ENCODE results near the gene DDC.
"Not testable (repeated sequence)": the region's sequence is repeated elsewhere in the genome, so short reads cannot be mapped to it uniquely, and the experiment has no call there.

DDC gene

GRCh38 chr7:50554431-50555322, 10.5 kb downstream of the DDC start:
- DNase-seq, result no peak

GRCh38 chr7:50553973-50554372, 11.2 kb downstream of the DDC start:
- no peak for DNase-seq

GRCh38 chr7:50552921-50553320, 12.3 kb downstream of the DDC start:
- no peak for DNase-seq

DNA sequence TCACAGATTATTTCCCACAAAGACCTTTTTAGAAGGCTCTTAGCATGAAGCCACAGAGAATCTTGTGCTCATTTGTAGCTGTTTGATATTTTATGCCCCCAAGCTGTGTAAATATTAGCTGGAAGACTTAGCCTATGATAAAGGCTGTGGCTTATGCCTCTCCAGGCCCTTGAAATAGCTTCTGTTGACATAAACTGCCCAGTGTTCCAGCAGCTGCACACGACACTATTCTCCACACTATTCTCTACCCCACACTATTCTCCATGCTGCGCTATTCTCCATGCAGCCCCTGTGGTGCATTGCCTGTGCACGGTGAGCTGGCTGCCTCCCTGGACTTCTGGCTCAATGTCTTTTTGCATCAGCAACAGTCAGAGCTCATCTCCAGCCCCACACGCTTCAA, 13.1 kb downstream of the DDC start:
- DNase-seq, result peak; percentile 88

- DNase-seq, result not testable (repeated sequence)
These were observed 19.6 kb downstream of the DDC start for GRCh38 chr7:50545613-50546012.

GRCh38 chr7:50544992-50545391, 20.2 kb downstream of the DDC start:
- DNase-seq, result no peak

- no peak for DNase-seq
These were observed 21.3 kb downstream of the DDC start for GRCh38 chr7:50543776-50544442.

GRCh38 chr7:50542132-50542531, 23.1 kb downstream of the DDC start:
- DNase-seq, result no peak

DNA sequence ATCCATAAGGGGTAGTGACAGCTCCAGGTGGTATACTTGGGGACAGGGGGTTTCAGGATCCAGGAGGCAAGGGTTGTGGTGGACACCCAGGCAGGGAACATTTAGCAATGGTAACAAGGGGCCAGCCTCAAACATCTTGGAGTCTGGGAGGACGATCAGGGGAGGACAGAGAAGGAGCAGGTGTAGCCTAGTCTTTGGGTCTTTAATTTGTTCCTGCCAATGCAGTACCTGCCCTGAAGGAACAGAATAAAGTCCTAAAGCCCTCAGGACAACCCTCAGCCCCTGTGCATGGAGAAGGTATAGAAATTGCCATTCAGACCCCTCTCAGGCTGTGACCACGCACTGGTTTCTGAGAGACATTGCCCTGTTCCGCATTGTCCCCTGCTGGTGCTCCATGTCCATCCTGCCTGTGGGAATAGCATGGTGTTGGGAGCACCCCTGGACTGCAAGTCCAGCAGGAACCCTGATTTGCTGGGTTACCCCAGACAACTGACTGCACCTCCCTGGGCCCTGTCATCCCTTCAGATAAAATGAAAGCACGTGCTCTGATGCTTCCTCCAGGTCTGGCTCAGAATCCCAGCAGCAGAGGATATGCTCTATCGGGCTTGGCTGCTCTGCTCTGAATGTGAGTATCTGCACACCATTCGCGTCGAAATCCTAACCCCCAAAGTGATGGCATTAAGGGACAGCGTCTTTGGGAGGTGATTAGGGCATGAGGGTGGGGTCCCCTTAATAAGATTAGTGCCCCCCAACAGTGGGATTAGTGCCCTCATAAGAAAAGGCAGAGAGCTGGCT, 24.2 kb downstream of the DDC start:
- DNase-seq, result no peak

DNA sequence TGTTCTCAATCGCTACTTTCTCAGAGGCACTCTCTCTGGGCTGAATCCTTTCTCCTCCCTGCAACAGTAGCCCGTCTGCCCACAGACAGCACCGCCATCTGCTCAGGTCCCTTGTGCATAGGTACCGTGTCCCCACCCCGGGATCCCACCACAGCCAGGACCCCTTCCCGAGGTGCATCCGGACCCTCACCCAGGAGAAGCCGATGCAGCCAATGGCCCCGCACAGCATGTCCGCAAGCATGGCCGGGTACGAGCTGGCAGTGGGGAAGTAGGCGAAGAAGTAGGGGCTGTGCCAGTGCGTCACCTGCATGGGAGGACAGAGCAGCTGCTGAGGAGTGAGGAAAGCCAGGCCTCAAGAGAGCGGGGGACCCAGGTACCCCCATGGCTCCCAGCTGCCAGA, 25.5 kb downstream of the DDC start:
- DNase-seq, result no peak

DNA sequence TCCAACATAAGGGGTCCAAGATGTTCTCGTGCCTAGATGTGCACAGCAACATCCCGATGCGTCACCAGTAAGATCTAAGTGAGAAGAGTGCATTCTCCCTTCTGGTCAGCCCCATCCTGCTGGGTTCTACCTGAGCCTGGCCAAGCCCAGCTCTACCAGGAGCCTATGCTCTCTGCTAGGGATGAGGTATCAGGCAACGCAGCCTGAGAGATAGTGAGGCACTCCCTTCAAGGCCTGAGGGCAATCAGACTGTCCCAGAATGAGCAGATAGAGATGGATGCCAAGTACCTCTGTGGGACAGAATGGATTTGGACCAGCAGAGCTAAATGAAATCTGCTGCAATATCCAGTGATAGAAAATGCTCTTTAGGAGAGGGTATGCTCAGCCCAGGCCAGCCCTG, 26.7 kb downstream of the DDC start:
- no peak for DNase-seq

GRCh38 chr7:50537417-50537816, 27.8 kb downstream of the DDC start:
- no peak for DNase-seq

DNA sequence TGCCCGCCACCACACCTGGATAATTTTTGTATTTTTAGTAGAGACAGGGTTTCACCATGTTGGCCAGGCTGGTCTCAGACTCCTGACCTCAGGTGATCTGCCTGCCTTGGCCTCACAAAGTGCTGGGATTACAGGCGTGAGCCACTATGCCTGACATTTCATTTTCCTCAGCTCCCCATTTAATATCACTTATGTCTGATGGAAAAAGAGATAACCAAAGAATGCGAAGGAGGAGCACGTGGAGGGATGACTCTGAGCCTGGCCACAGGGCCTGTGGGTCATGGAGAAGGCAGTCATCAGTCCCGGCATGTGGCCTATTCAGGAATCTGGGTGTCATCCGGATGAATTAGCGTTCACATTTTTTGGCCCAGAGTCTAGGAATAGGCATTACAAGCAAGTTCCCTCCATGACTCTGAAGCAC, 29.9 kb downstream of the DDC start:
- DNase-seq, result not testable (repeated sequence)

- DNase-seq, result no peak
These were observed 30.4 kb downstream of the DDC start for GRCh38 chr7:50534690-50535290.

- no peak for DNase-seq
These were observed 31.3 kb downstream of the DDC start for GRCh38 chr7:50533866-50534265.

DNA sequence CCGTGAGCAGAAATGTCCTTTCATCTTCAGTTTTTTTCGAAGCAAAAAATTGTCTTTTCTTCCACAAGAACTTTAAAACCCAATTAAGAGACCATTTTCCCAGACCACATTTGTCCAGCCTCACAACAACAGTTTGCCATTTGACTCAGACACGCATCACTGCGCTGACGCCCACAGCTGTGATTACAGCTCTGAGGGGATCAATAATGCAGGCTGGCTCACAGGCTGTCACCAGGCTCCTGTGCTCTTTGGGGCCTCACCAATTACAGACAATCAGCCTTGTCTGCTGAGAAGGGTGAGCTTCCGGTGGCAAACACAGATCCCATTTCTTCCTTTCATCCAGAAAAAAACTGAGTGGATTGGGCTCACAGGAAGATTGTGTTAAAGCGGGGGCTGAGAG, 33.3 kb downstream of the DDC start:
- DNase-seq, result peak; percentile 74

DNA sequence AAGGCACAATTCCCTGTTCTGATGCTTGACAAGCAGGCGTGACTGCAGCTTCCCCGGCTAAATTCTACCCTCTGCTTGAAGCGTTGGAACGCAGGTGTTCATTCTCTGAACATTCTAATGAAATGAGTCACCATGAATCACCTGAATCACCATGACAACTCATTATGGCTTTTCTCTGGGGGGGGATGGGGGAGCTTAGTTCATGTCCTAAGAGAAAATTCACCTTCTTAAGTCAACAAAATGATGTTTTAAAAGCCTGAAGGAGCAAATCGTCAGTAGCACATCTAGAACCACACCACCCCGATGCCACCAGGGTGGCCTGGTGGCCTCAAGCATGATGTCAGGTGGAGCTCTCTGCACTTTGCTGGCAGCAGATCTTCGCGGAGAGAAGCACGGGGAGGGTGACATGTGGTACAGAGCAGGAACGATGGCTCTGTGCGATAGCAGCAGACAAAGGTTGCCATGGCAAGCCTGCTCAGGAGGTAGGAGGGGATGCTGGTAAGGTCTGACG, 33.7 kb downstream of the DDC start:
- peak; percentile 41 for DNase-seq

DNA sequence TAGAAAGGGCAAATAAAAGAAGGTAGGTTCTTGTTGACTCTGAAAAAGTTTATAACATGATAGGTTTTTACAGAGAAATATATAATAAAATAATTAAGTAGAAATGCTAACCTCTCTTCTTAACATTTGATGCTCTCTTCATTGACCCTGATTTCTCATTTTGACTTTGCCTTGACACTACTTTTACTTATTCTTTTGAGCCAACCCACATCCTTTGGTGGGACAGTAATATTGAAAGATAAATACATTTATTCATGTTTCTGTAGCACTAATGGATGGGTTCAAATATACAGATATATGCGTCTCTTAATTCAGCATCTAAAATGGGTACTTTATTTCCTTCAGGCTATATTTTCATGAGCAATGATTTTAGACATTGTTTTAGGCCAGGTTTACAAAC, 34.4 kb downstream of the DDC start:
- DNase-seq, result no peak

DNA sequence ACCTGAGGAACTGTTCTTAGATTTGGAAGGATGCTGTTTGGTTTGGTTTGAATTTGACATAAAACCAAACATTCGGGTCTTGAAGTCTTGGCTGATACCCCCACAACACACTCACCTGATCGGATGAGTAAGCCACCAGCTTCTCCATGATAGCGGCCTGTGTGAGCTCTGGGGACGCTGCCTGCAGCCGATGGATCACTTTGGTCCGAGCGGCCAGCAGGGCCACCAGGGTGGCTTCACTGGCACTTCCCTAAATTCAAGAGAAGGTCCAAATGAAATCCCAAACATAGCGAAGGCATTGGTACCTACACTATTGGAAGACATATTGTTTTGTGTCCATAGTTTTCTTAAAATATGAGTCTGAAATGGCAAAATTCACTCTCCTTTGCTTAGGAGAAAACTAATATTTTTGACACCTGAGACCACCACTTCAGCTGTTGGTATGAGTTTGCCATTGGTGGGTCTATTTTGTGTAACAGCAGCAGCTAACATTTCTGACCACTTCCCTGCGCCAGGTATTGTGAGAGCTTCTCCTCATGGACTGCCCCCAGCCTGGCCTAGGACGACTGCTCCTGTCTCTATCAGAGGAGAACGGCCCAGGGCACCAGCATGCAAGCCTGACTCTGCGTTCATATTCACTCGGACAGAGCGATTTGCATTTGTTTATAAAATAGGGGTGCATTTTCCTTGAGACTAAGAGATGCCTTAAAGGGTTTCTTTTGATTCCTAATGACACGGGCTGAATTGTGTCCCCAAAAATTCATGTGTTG, 35.9 kb downstream of the DDC start:
- no peak for DNase-seq

DNA sequence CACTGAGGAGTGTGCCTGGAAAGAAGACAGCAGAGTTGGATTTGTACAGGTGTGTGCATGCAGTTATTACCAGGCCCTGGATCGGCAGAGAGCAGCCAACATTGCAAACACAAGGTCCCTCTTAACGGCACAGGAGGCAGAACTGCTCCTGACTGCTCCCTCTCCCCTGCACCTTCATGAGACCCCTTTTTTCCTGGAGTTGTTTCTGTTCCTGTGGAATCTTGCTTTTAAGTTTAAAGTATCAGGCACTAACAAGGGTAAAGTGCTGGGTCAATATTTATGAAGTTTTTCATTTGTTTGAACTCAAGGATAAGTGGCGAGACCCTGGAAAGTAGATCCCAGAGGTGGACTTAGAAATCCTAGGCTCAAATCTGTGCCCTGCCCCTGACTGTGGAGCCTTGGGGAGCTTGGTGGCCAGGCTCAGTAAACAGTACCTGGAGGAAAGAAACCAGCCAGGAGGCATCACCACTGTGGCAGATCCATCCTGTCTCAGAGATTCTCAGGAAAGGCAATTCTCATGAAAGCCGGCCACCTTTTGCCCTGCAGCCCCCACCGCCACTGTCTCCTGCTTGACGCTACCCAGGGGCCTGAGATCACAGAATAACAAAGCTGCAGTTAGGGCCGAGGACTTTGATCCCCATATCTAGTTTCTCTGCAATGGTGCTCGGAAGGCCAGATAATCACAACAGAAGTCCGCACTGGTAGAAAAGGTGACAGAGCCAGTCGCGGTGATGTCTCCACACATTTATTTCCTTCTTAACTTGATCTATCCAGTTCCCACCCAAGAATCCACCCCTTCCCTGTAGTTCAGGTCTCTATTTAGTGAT, 36.7 kb downstream of the DDC start:
- no peak for DNase-seq

- not testable (repeated sequence) for DNase-seq
These were observed 45.9 kb downstream of the DDC start for GRCh38 chr7:50519350-50519749.
